ENCODE measurements around the gene PTN.

DNA sequence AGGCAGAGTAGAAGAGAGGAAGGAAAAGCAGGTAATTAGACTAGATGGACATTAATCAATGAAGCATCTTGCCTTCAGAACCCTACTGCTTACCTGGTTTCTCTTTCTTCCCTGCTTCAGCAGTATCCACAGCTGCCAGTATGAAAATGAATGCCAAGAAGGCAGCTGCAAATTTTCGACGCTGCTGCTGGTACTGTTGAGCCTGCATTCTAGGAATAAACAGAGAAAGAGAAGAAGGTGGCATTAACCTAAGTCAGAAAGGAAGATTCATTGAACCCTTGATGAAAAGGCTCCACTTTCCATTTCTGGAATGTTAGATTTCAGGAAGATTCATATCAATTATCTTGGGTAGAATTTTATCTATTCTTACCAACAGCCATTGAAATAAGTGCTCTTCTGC is 88.8 kb downstream of the PTN start:
- TF ChIP-seq, protein P1, sequence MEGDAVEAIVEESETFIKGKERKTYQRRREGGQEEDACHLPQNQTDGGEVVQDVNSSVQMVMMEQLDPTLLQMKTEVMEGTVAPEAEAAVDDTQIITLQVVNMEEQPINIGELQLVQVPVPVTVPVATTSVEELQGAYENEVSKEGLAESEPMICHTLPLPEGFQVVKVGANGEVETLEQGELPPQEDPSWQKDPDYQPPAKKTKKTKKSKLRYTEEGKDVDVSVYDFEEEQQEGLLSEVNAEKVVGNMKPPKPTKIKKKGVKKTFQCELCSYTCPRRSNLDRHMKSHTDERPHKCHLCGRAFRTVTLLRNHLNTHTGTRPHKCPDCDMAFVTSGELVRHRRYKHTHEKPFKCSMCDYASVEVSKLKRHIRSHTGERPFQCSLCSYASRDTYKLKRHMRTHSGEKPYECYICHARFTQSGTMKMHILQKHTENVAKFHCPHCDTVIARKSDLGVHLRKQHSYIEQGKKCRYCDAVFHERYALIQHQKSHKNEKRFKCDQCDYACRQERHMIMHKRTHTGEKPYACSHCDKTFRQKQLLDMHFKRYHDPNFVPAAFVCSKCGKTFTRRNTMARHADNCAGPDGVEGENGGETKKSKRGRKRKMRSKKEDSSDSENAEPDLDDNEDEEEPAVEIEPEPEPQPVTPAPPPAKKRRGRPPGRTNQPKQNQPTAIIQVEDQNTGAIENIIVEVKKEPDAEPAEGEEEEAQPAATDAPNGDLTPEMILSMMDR (IDR thresholded peaks at IDR 0.05), result no peak
- no peak for TF ChIP-seq POLR2A (IDR thresholded peaks at IDR 0.05)

Data from uterus (tissue), 2 donors.